Right renal pelvis (tissue), 4 donors: Measurements from ENCODE around the gene CPEB3. TPM values are rescaled to one million over a fixed set of nuclear protein-coding genes. Genes with fewer than 3 reads are reported as not detected.

Source experiments
- DNase-seq, 4 donors: peaks; one replicate each; pipeline ENCODE4 v3.0.0-alpha.2; 2013; ENCODE audit warnings: low read depth in 4 of 4, low spot score in 3 of 4, missing footprints in 1 of 4
- polyA plus RNA-seq, 4 donors: library from polyadenylated mRNA; unstranded; fragments of 120-200 nt; gene quantifications; one replicate each; pipeline ENCODE4 v1.2.1, GENCODE V29; 2013; ENCODE audit not compliant: insufficient read length in 4 of 4

The CPEB3 gene
- polyA plus RNA-seq, 4 donors, result 3.5 to 5.0 (median 3.8) TPM

- DNase-seq, result no peak
Observed at GRCh38 chr10:92268748-92269147, 22.1 kb downstream of the CPEB3 start.

GRCh38 chr10:92267343-92267742 is 23.5 kb downstream of the CPEB3 start:
- DNase-seq, result no peak

- no peak for DNase-seq
Observed at GRCh38 chr10:92265687-92266258, 25.1 kb downstream of the CPEB3 start.

GRCh38 chr10:92264249-92264648 is 26.6 kb downstream of the CPEB3 start:
- DNase-seq, result no peak

GRCh38 chr10:92263396-92263795 is 27.5 kb downstream of the CPEB3 start:
- DNase-seq, result no peak

GRCh38 chr10:92248566-92248965 is 42.3 kb downstream of the CPEB3 start:
- DNase-seq, result no peak

GRCh38 chr10:92244796-92245195 is 46.1 kb downstream of the CPEB3 start:
- no peak for DNase-seq

GRCh38 chr10:92242910-92243671 is 47.8 kb downstream of the CPEB3 start:
- peak in 1 of 4 donors; percentile 39 for DNase-seq

GRCh38 chr10:92242380-92242779 is 48.5 kb downstream of the CPEB3 start:
- no peak for DNase-seq

- no peak for DNase-seq
Observed at GRCh38 chr10:92241501-92241900, 49.4 kb downstream of the CPEB3 start.

- DNase-seq, result no peak
Observed at GRCh38 chr10:92241158-92241500, 49.7 kb downstream of the CPEB3 start.

GRCh38 chr10:92240289-92241157 is 50.4 kb downstream of the CPEB3 start:
- peak; percentile 61 to 73 (median 64) for DNase-seq

- DNase-seq, result peak in 1 of 4 donors; percentile 48
Observed at GRCh38 chr10:92239600-92240288, 51.1 kb downstream of the CPEB3 start.

- peak in 1 of 4 donors; percentile 25 for DNase-seq
Observed at GRCh38 chr10:92239151-92239599, 51.7 kb downstream of the CPEB3 start.

GRCh38 chr10:92238586-92239098 is 52.2 kb downstream of the CPEB3 start:
- DNase-seq, result no peak

GRCh38 chr10:92238054-92238585 is 52.8 kb downstream of the CPEB3 start:
- DNase-seq, result no peak

- no peak for DNase-seq
Observed at GRCh38 chr10:92231196-92231595, 59.7 kb downstream of the CPEB3 start.

GRCh38 chr10:92222603-92223262 is 68.1 kb downstream of the CPEB3 start:
- no peak for DNase-seq

GRCh38 chr10:92219559-92219958 is 71.3 kb downstream of the CPEB3 start:
- no peak for DNase-seq

- DNase-seq, result no peak
Observed at GRCh38 chr10:92218569-92218968, 72.3 kb downstream of the CPEB3 start.
